SK-N-SH treated with all-trans-retinoic acid at 6 μM for 48 hours (cell line): ENCODE results near the gene TMEM14A.

Experiments used
- ATAC-seq: fragments of 200-7000 bp; cut with Tn5 transposase; 3 replicates; pipeline ENCODE4 v1.9.1; 2020; ENCODE audit warnings: mild to moderate bottlenecking, moderate library complexity
- BACH2 ChIP-seq: fragments of 250-450 bp; sonication (Bioruptor Pico); IDR thresholded peaks from 2 replicates; pipeline ENCODE4 v1.9.0; 2021; ENCODE audit warnings: mild to moderate bottlenecking, borderline replicate concordance
- CSDC2 ChIP-seq: fragments of 250-450 bp; sonication (Bioruptor Pico); IDR thresholded peaks from 2 replicates; pipeline ENCODE4 v1.5.0; 2020; ENCODE audit warnings: mild to moderate bottlenecking, moderate library complexity
- ESRRG ChIP-seq: fragments of 250-450 bp; sonication (Bioruptor Pico); IDR thresholded peaks from 2 replicates; pipeline ENCODE4 v1.6.1; 2021; ENCODE audit warnings: mild to moderate bottlenecking
- GLIS3 ChIP-seq: fragments of 250-450 bp; sonication (Bioruptor Pico); IDR thresholded peaks from 2 replicates; pipeline ENCODE4 v1.5.0; 2020; ENCODE audit warnings: mild to moderate bottlenecking, moderate library complexity
- ISL1 ChIP-seq: fragments of 250-450 bp; sonication (Bioruptor Pico); IDR thresholded peaks from 2 replicates; pipeline ENCODE4 v2.1.2; 2022; ENCODE audit warnings: mild to moderate bottlenecking, moderate library complexity
- OSR1 ChIP-seq: fragments of 250-450 bp; sonication (Bioruptor Pico); IDR thresholded peaks from 2 replicates; pipeline ENCODE4 v1.8.0; 2022; ENCODE audit warnings: moderate library complexity, mild to moderate bottlenecking, inconsistent platforms
- PPARA ChIP-seq: fragments of 250-450 bp; sonication (Bioruptor Pico); IDR thresholded peaks from 2 replicates; pipeline ENCODE4 v1.5.0; 2020; ENCODE audit warnings: mild to moderate bottlenecking, borderline replicate concordance
- RARB ChIP-seq: fragments of 250-450 bp; sonication (Bioruptor Pico); IDR thresholded peaks from 2 replicates; pipeline ENCODE4 v1.8.0; 2021; ENCODE audit warnings: mild to moderate bottlenecking, moderate library complexity
- SNAI2 ChIP-seq: fragments of 250-450 bp; sonication (Bioruptor Pico); IDR thresholded peaks from 2 replicates; pipeline ENCODE4 v1.5.0; 2020; ENCODE audit warnings: mild to moderate bottlenecking, moderate library complexity
- TCF4 ChIP-seq: fragments of 250-450 bp; sonication (Bioruptor Pico); IDR thresholded peaks from 2 replicates; pipeline ENCODE4 v1.8.0; 2021; ENCODE audit warnings: mild to moderate bottlenecking, moderate library complexity, borderline replicate concordance
- TOX ChIP-seq: fragments of 250-450 bp; sonication (Bioruptor Pico); IDR thresholded peaks from 2 replicates; pipeline ENCODE4 v1.8.0; 2021; ENCODE audit warnings: mild to moderate bottlenecking, moderate library complexity, borderline replicate concordance
- ZC3H10 ChIP-seq: fragments of 250-450 bp; sonication (Bioruptor Pico); IDR thresholded peaks from 2 replicates; pipeline ENCODE4 v1.5.1; 2021; ENCODE audit warnings: mild to moderate bottlenecking, moderate library complexity
- ZFP3 ChIP-seq: fragments of 250-450 bp; sonication (Bioruptor Pico); IDR thresholded peaks from 2 replicates; pipeline ENCODE4 v1.5.0; 2020; ENCODE audit warnings: mild to moderate bottlenecking, moderate library complexity
- ZFP30 ChIP-seq: fragments of 450-650 bp; formaldehyde crosslinking; IDR thresholded peaks from 2 replicates; pipeline ENCODE4 v1.5.0; 2022; ENCODE audit warnings: mild to moderate bottlenecking, moderate library complexity
- ZNF70 ChIP-seq: fragments of 450-650 bp; formaldehyde crosslinking; IDR thresholded peaks from 2 replicates; pipeline ENCODE4 v1.5.0; 2020; ENCODE audit warnings: mild to moderate bottlenecking, moderate library complexity
- ZNF8 ChIP-seq: fragments of 450-650 bp; formaldehyde crosslinking; IDR thresholded peaks from 2 replicates; pipeline ENCODE4 v1.5.0; 2020; ENCODE audit warnings: mild to moderate bottlenecking, moderate library complexity
- TF ChIP-seq, protein P1 (sequence below): fragments of 250-450 bp; sonication (Bioruptor Pico); IDR thresholded peaks from 2 replicates; pipeline ENCODE4 v1.5.1; 2021; ENCODE audit warnings: mild to moderate bottlenecking, moderate library complexity
- TF ChIP-seq, protein P2 (sequence below): fragments of 250-450 bp; sonication (Bioruptor Pico); IDR thresholded peaks from 2 replicates; pipeline ENCODE4 v1.8.0; 2021; ENCODE audit warnings: low read depth, mild to moderate bottlenecking, moderate library complexity, borderline replicate concordance
- TF ChIP-seq, protein P3 (sequence below): fragments of 250-450 bp; sonication (Bioruptor Pico); IDR thresholded peaks from 2 replicates; pipeline ENCODE4 v1.5.0; 2020; ENCODE audit warnings: mild to moderate bottlenecking, moderate library complexity
- TF ChIP-seq, protein P4 (sequence below): fragments of 250-450 bp; sonication (Bioruptor Pico); IDR thresholded peaks from 2 replicates; pipeline ENCODE4 v1.5.1; 2020; ENCODE audit warnings: low read depth, mild to moderate bottlenecking, moderate library complexity

Gene TMEM14A

DNA sequence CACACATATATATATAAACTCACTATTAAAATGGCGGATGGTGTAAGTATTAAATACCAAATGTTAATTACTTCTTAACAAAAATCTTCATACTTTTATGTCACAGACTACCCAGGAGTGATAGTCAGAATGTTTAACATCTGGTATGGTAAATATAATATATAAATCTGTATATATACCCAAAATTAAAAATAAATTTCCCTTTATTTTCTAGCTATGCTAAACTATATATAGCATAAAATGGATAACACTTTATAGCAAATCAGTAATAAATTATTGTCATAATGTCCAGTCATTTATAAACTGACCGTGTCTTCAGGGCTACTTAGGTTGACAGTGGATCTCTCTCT, 55.3 kb downstream of the TMEM14A start:
- TF ChIP-seq, protein P1, sequence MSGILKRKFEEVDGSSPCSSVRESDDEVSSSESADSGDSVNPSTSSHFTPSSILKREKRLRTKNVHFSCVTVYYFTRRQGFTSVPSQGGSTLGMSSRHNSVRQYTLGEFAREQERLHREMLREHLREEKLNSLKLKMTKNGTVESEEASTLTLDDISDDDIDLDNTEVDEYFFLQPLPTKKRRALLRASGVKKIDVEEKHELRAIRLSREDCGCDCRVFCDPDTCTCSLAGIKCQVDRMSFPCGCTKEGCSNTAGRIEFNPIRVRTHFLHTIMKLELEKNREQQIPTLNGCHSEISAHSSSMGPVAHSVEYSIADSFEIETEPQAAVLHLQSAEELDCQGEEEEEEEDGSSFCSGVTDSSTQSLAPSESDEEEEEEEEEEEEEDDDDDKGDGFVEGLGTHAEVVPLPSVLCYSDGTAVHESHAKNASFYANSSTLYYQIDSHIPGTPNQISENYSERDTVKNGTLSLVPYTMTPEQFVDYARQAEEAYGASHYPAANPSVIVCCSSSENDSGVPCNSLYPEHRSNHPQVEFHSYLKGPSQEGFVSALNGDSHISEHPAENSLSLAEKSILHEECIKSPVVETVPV (CRISPR knock-in tag), result no peak
- TF ChIP-seq ZC3H10 (no peak), ESRRG (no peak), BACH2 (CRISPR knock-in tag) (no peak), GLIS3 (no peak), TCF4 (no peak), TOX (CRISPR knock-in tag) (no peak), ISL1 (CRISPR knock-in tag) (no peak), CSDC2 (CRISPR knock-in tag) (no peak)
- TF ChIP-seq, protein P2, sequence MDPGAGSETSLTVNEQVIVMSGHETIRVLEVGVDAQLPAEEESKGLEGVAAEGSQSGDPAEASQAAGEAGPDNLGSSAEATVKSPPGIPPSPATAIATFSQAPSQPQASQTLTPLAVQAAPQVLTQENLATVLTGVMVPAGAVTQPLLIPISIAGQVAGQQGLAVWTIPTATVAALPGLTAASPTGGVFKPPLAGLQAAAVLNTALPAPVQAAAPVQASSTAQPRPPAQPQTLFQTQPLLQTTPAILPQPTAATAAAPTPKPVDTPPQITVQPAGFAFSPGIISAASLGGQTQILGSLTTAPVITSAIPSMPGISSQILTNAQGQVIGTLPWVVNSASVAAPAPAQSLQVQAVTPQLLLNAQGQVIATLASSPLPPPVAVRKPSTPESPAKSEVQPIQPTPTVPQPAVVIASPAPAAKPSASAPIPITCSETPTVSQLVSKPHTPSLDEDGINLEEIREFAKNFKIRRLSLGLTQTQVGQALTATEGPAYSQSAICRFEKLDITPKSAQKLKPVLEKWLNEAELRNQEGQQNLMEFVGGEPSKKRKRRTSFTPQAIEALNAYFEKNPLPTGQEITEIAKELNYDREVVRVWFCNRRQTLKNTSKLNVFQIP (CRISPR knock-in tag), result no peak
- TF ChIP-seq, all 23 proteins: peak for 0
- no peak for ATAC-seq

DNA sequence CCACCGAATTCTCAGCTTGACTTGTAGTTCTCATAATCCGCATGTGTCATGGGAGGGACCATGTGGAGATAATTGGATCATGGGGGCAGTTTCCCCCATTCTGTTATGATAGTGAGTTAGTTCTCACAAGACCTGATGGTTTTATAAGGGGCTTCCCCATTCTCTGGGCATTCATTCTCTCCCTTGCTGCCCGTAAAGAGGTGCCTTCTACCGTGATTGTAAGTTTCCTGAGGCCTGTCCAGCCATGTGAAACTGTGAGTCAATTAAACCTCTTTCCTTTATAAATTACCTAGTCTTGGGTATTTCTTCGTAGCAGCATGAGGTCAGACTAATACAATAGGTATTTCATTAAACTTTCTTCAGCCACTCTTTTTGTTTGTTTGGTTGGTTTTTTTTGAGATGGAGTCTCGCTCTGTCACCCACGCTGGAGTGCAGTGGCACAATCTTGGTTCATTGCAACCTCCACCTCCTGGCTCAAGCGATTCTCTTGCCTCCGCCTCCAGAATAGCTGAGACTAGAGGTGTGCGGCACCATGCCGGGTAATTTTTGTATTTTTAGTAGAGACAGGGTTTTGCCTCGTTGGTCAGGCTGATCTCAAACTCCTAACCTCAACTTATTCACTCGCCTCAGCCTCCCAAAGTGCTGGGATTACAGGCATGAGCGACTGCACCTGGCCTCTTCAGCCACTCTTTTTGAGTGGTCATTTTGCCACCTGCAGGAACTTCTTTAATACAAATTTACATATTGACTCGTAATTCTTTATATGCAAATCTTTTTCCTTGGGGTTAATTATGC, 56.0 kb downstream of the TMEM14A start:
- TF ChIP-seq ZNF8 (CRISPR knock-in tag) (no peak), RARB (no peak), TCF4 (no peak), GLIS3 (no peak), ZNF70 (CRISPR knock-in tag) (no peak), OSR1 (CRISPR knock-in tag) (no peak), ISL1 (CRISPR knock-in tag) (no peak), PPARA (no peak), CSDC2 (CRISPR knock-in tag) (no peak), ESRRG (no peak), ZC3H10 (no peak), ZFP3 (CRISPR knock-in tag) (no peak), SNAI2 (CRISPR knock-in tag) (no peak), BACH2 (CRISPR knock-in tag) (no peak), ZFP30 (CRISPR knock-in tag) (no peak)
- TF ChIP-seq, protein P3, sequence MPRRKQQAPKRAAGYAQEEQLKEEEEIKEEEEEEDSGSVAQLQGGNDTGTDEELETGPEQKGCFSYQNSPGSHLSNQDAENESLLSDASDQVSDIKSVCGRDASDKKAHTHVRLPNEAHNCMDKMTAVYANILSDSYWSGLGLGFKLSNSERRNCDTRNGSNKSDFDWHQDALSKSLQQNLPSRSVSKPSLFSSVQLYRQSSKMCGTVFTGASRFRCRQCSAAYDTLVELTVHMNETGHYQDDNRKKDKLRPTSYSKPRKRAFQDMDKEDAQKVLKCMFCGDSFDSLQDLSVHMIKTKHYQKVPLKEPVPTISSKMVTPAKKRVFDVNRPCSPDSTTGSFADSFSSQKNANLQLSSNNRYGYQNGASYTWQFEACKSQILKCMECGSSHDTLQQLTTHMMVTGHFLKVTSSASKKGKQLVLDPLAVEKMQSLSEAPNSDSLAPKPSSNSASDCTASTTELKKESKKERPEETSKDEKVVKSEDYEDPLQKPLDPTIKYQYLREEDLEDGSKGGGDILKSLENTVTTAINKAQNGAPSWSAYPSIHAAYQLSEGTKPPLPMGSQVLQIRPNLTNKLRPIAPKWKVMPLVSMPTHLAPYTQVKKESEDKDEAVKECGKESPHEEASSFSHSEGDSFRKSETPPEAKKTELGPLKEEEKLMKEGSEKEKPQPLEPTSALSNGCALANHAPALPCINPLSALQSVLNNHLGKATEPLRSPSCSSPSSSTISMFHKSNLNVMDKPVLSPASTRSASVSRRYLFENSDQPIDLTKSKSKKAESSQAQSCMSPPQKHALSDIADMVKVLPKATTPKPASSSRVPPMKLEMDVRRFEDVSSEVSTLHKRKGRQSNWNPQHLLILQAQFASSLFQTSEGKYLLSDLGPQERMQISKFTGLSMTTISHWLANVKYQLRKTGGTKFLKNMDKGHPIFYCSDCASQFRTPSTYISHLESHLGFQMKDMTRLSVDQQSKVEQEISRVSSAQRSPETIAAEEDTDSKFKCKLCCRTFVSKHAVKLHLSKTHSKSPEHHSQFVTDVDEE (CRISPR knock-in tag), result no peak
- TF ChIP-seq, protein P2 (CRISPR knock-in tag), result no peak
- TF ChIP-seq, protein P4, sequence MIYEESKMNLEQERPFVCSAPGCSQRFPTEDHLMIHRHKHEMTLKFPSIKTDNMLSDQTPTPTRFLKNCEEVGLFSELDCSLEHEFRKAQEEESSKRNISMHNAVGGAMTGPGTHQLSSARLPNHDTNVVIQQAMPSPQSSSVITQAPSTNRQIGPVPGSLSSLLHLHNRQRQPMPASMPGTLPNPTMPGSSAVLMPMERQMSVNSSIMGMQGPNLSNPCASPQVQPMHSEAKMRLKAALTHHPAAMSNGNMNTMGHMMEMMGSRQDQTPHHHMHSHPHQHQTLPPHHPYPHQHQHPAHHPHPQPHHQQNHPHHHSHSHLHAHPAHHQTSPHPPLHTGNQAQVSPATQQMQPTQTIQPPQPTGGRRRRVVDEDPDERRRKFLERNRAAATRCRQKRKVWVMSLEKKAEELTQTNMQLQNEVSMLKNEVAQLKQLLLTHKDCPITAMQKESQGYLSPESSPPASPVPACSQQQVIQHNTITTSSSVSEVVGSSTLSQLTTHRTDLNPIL (CRISPR knock-in tag), result no peak
- TF ChIP-seq, protein P1 (CRISPR knock-in tag), result no peak
- ATAC-seq, result no peak
